ENCODE measurements around the gene KRTAP5-1.
"Not testable (repeated sequence)": the region's sequence is repeated elsewhere in the genome, so short reads cannot be mapped to it uniquely, and the experiment has no call there.

Gene KRTAP5-1

GRCh38 chr11:1589191-1589963, 4.3 kb upstream of the KRTAP5-1 start:
- H3K27ac ChIP-seq (replicated peaks); H3K27me3 ChIP-seq (ENCODE audit: insufficient read depth, poor library complexity, severe bottlenecking); H3K4me3 ChIP-seq (replicated peaks; ENCODE audit: insufficient read depth, low read length): not testable (repeated sequence)
- peak; percentile 31 to 52 for DNase-seq (ENCODE audit: low read depth in 1 of 2, low spot score in 1 of 2)

- Histone ChIP-seq H3K4me3 (replicated peaks; ENCODE audit: insufficient read depth, low read length) (no peak overlapping the region), H3K27ac (replicated peaks) (no peak overlapping the region), H3K27me3 (ENCODE audit: insufficient read depth, poor library complexity, severe bottlenecking) (peaks cover 3% of the 10 kb centered on the region)
- DNase-seq (ENCODE audit: low read depth in 1 of 2, low spot score in 1 of 2), result no peak
- TF ChIP-seq GABPA (IDR thresholded peaks at IDR 0.05; ENCODE audit: low read depth), result no peak
- no peak for TF ChIP-seq SPI1 (IDR thresholded peaks at IDR 0.05; ENCODE audit: borderline replicate concordance, low read depth)
- TF ChIP-seq, protein P1, sequence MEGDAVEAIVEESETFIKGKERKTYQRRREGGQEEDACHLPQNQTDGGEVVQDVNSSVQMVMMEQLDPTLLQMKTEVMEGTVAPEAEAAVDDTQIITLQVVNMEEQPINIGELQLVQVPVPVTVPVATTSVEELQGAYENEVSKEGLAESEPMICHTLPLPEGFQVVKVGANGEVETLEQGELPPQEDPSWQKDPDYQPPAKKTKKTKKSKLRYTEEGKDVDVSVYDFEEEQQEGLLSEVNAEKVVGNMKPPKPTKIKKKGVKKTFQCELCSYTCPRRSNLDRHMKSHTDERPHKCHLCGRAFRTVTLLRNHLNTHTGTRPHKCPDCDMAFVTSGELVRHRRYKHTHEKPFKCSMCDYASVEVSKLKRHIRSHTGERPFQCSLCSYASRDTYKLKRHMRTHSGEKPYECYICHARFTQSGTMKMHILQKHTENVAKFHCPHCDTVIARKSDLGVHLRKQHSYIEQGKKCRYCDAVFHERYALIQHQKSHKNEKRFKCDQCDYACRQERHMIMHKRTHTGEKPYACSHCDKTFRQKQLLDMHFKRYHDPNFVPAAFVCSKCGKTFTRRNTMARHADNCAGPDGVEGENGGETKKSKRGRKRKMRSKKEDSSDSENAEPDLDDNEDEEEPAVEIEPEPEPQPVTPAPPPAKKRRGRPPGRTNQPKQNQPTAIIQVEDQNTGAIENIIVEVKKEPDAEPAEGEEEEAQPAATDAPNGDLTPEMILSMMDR (IDR thresholded peaks at IDR 0.05; ENCODE audit: insufficient read depth, low read length), result no peak
- no peak for TF ChIP-seq POLR2AphosphoS5 (IDR thresholded peaks at IDR 0.05; ENCODE audit: low read depth)
- TF ChIP-seq, protein P2, sequence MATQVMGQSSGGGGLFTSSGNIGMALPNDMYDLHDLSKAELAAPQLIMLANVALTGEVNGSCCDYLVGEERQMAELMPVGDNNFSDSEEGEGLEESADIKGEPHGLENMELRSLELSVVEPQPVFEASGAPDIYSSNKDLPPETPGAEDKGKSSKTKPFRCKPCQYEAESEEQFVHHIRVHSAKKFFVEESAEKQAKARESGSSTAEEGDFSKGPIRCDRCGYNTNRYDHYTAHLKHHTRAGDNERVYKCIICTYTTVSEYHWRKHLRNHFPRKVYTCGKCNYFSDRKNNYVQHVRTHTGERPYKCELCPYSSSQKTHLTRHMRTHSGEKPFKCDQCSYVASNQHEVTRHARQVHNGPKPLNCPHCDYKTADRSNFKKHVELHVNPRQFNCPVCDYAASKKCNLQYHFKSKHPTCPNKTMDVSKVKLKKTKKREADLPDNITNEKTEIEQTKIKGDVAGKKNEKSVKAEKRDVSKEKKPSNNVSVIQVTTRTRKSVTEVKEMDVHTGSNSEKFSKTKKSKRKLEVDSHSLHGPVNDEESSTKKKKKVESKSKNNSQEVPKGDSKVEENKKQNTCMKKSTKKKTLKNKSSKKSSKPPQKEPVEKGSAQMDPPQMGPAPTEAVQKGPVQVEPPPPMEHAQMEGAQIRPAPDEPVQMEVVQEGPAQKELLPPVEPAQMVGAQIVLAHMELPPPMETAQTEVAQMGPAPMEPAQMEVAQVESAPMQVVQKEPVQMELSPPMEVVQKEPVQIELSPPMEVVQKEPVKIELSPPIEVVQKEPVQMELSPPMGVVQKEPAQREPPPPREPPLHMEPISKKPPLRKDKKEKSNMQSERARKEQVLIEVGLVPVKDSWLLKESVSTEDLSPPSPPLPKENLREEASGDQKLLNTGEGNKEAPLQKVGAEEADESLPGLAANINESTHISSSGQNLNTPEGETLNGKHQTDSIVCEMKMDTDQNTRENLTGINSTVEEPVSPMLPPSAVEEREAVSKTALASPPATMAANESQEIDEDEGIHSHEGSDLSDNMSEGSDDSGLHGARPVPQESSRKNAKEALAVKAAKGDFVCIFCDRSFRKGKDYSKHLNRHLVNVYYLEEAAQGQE (IDR thresholded peaks at IDR 0.05; ENCODE audit: insufficient replicate concordance, low read depth), result no peak
These were observed 1.6 kb upstream of the KRTAP5-1 start for GRCh38 chr11:1586699-1587098.

- DNase-seq (ENCODE audit: low read depth in 1 of 2, low spot score in 1 of 2); H3K27ac ChIP-seq (replicated peaks); H3K27me3 ChIP-seq (ENCODE audit: insufficient read depth, poor library complexity, severe bottlenecking); H3K4me3 ChIP-seq (replicated peaks; ENCODE audit: insufficient read depth, low read length): not testable (repeated sequence)
These were observed 2.2 kb downstream of the KRTAP5-1 start for GRCh38 chr11:1582909-1583308.

- Histone ChIP-seq H3K27me3 (ENCODE audit: insufficient read depth, poor library complexity, severe bottlenecking) (no peaks in the 10 kb centered on the region), H3K4me3 (replicated peaks; ENCODE audit: insufficient read depth, low read length) (no peak overlapping the region), H3K27ac (replicated peaks) (no peak overlapping the region)
- no peak for DNase-seq (ENCODE audit: low read depth in 1 of 2, low spot score in 1 of 2)
- TF ChIP-seq GABPA (IDR thresholded peaks at IDR 0.05; ENCODE audit: low read depth), result no peak
- TF ChIP-seq, protein P1 (IDR thresholded peaks at IDR 0.05; ENCODE audit: insufficient read depth, low read length), result no peak
- no peak for TF ChIP-seq POLR2AphosphoS5 (IDR thresholded peaks at IDR 0.05; ENCODE audit: low read depth)
- TF ChIP-seq, protein P2 (IDR thresholded peaks at IDR 0.05; ENCODE audit: insufficient replicate concordance, low read depth), result no peak
- no peak for TF ChIP-seq SPI1 (IDR thresholded peaks at IDR 0.05; ENCODE audit: borderline replicate concordance, low read depth)
These were observed 3.1 kb downstream of the KRTAP5-1 start for GRCh38 chr11:1581976-1582375.

GRCh38 chr11:1576825-1577224, 8.3 kb downstream of the KRTAP5-1 start:
- Histone ChIP-seq H3K27ac (replicated peaks) (no peak overlapping the region), H3K4me3 (replicated peaks; ENCODE audit: insufficient read depth, low read length) (no peak overlapping the region), H3K27me3 (ENCODE audit: insufficient read depth, poor library complexity, severe bottlenecking) (peaks cover 19% of the 10 kb centered on the region)
- no peak for DNase-seq (ENCODE audit: low read depth in 1 of 2, low spot score in 1 of 2)
- TF ChIP-seq POLR2AphosphoS5 (IDR thresholded peaks at IDR 0.05; ENCODE audit: low read depth) (no peak), SPI1 (IDR thresholded peaks at IDR 0.05; ENCODE audit: borderline replicate concordance, low read depth) (no peak), GABPA (IDR thresholded peaks at IDR 0.05; ENCODE audit: low read depth) (no peak)
- TF ChIP-seq, protein P1 (IDR thresholded peaks at IDR 0.05; ENCODE audit: insufficient read depth, low read length), result no peak
- TF ChIP-seq, protein P2 (IDR thresholded peaks at IDR 0.05; ENCODE audit: insufficient replicate concordance, low read depth), result no peak

- not testable (repeated sequence) for H3K4me3 ChIP-seq (replicated peaks; ENCODE audit: insufficient read depth, low read length); H3K27ac ChIP-seq (replicated peaks); DNase-seq (ENCODE audit: low read depth in 1 of 2, low spot score in 1 of 2)
- H3K27me3 ChIP-seq (ENCODE audit: insufficient read depth, poor library complexity, severe bottlenecking), result peaks cover 27% of the 10 kb centered on the region
These were observed 9.3 kb downstream of the KRTAP5-1 start for GRCh38 chr11:1575756-1576155.
